ENCODE measurements around the gene TMEM8B.

TMEM8B gene

GRCh38 chr9:35829084-35829763 lies at the start of gene TMEM8B:
Gene TMEM8B, plus strand, starts transcription at chr9:35829228. Its CDS starts 220 bp downstream, at chr9:35829448.
- DNase-seq = peak; percentile 89 to 91

GRCh38 chr9:35781066-35781465 lies 48.0 kb upstream of the TMEM8B start:
- no peak for DNase-seq

GRCh38 chr9:35783418-35783817 lies 45.6 kb upstream of the TMEM8B start:
- no peak for DNase-seq

GRCh38 chr9:35789541-35789940 lies 39.5 kb upstream of the TMEM8B start:
- no peak for DNase-seq

- no peak for DNase-seq
These were observed 39.0 kb upstream of the TMEM8B start for GRCh38 chr9:35790025-35790384.

- DNase-seq = peak; percentile 48 to 78
These were observed 38.4 kb upstream of the TMEM8B start for GRCh38 chr9:35790385-35791296.

GRCh38 chr9:35791297-35791921 lies 37.6 kb upstream of the TMEM8B start, which contains the start of gene NPR2:
Gene NPR2, plus strand, starts transcription at chr9:35791591. Its CDS starts 818 bp downstream, at chr9:35792409.
- peak in 1 of 2 donors; percentile 7 for DNase-seq

GRCh38 chr9:35792024-35792813 lies 36.8 kb upstream of the TMEM8B start:
- DNase-seq = no peak

- DNase-seq = no peak
These were observed 36.2 kb upstream of the TMEM8B start for GRCh38 chr9:35792826-35793225.

- DNase-seq = no peak
These were observed 35.6 kb upstream of the TMEM8B start for GRCh38 chr9:35793461-35793860.

- DNase-seq = no peak
These were observed 33.3 kb upstream of the TMEM8B start for GRCh38 chr9:35795695-35796094.

GRCh38 chr9:35797311-35798109 lies 31.5 kb upstream of the TMEM8B start:
- no peak for DNase-seq

- no peak for DNase-seq
These were observed 30.2 kb upstream of the TMEM8B start for GRCh38 chr9:35798658-35799374.

- DNase-seq = no peak
These were observed 28.5 kb upstream of the TMEM8B start for GRCh38 chr9:35800530-35800929.

GRCh38 chr9:35801328-35802128 lies 27.5 kb upstream of the TMEM8B start:
- DNase-seq = no peak

- DNase-seq = no peak
These were observed 22.9 kb upstream of the TMEM8B start for GRCh38 chr9:35806101-35806500.

- no peak for DNase-seq
These were observed 20.6 kb upstream of the TMEM8B start for GRCh38 chr9:35808433-35808832.

- DNase-seq = no peak
These were observed 18.9 kb upstream of the TMEM8B start for GRCh38 chr9:35810122-35810521.

GRCh38 chr9:35811381-35812024 lies 17.5 kb upstream of the TMEM8B start:
- DNase-seq = peak in 1 of 2 donors; percentile 11
